WTC11 (cell line): ENCODE data around the gene LGR6. TPM values are rescaled to one million over a fixed set of nuclear protein-coding genes. Genes with fewer than 3 reads are reported as not detected.
A peak's percentile ranks its signal among the peaks of the same experiment; 100 is the strongest.

ENCODE experiments used
- ATAC-seq: fragments of 200-7000 bp; cut with Tn5 transposase; 2 replicates; pipeline ENCODE4 v1.10.0; 2021; ENCODE audit warnings: mild to moderate bottlenecking, moderate library complexity
- Bru-seq: library from RNA; stranded (reverse); fragments of 400-500 nt; gene quantifications from one replicate; lab custom pipeline; 2021; lab: Mats Ljungman, UMichigan
- CTCF ChIA-PET: fragments of 300-600 bp; sonication (Branson Sonifier 250); formaldehyde crosslinking; loops from one replicate; lab custom pipeline; 2021; ENCODE audit warnings: antibody characterized with exemption; lab: Charles Lee
- POLR2A ChIA-PET: fragments of 350-600 bp; sonication (Branson Sonifier 250); formaldehyde crosslinking; loops from one replicate; lab custom pipeline; 2021; ENCODE audit warnings: antibody characterized with exemption; lab: Charles Lee
- DNase-seq: peaks from one replicate; pipeline ENCODE4 v3.0.0; 2021; ENCODE audit warnings: low spot score
- H3K27ac Mint-ChIP-seq: 2 replicates; pipeline ENCODE4 v1.8.0; 2021; ENCODE audit warnings: mixed read lengths
- H3K27me3 Mint-ChIP-seq: 2 replicates; pipeline ENCODE4 v1.8.0; 2021; ENCODE audit warnings: low read depth, mild to moderate bottlenecking, moderate library complexity, mixed read lengths
- H3K36me3 Mint-ChIP-seq: 2 replicates; pipeline ENCODE4 v1.8.0; 2021; ENCODE audit warnings: mixed read lengths
- H3K4me1 Mint-ChIP-seq: 2 replicates; pipeline ENCODE4 v1.8.0; 2022; ENCODE audit warnings: mixed read lengths
- H3K4me3 Mint-ChIP-seq: 2 replicates; pipeline ENCODE4 v1.8.0; 2021; ENCODE audit warnings: mild to moderate bottlenecking, moderate library complexity, mixed read lengths
- H3K9me3 Mint-ChIP-seq: 2 replicates; pipeline ENCODE4 v1.8.0; 2021; ENCODE audit warnings: mixed read lengths
- FOXK1 ChIP-seq: sonication (generic); formaldehyde crosslinking; IDR thresholded peaks from 2 replicates; pipeline ENCODE4 v1.8.0; 2022; ENCODE audit warnings: mild to moderate bottlenecking, moderate library complexity, missing genetic modification reagents
- FOXP1 ChIP-seq: sonication (generic); formaldehyde crosslinking; IDR thresholded peaks from 2 replicates; pipeline ENCODE4 v1.8.0; 2022; ENCODE audit warnings: missing genetic modification reagents, mild to moderate bottlenecking, moderate library complexity, borderline replicate concordance
- HMGA2 ChIP-seq: fragments of 250-450 bp; sonication (Bioruptor Pico); IDR thresholded peaks from 2 replicates; pipeline ENCODE4 v1.4.0; 2021; ENCODE audit warnings: mild to moderate bottlenecking, moderate library complexity
- HMGXB4 ChIP-seq: sonication (generic); formaldehyde crosslinking; IDR thresholded peaks from 2 replicates; pipeline ENCODE4 v1.8.1; 2023; ENCODE audit warnings: mild to moderate bottlenecking, moderate library complexity, missing genetic modification reagents
- IRF1 ChIP-seq: sonication (generic); formaldehyde crosslinking; IDR thresholded peaks from 2 replicates; pipeline ENCODE4 v1.8.0; 2023; ENCODE audit warnings: missing genetic modification reagents
- KAT7 ChIP-seq: sonication (generic); formaldehyde crosslinking; IDR thresholded peaks from 2 replicates; pipeline ENCODE4 v1.8.1; 2023; ENCODE audit warnings: missing genetic modification reagents, mild to moderate bottlenecking, borderline replicate concordance
- NR1H2 ChIP-seq: sonication (generic); formaldehyde crosslinking; IDR thresholded peaks from 2 replicates; pipeline ENCODE4 v1.9.0; 2021; ENCODE audit warnings: mild to moderate bottlenecking, moderate library complexity, missing genetic modification reagents
- SP1 ChIP-seq: sonication (generic); formaldehyde crosslinking; conservative IDR thresholded peaks from 2 replicates; pipeline ENCODE4 v1.8.1; 2022; ENCODE audit warnings: missing genetic modification reagents
- TP53 ChIP-seq: sonication (generic); formaldehyde crosslinking; IDR thresholded peaks from 2 replicates; pipeline ENCODE4 v1.8.1; 2023; ENCODE audit warnings: mild to moderate bottlenecking, missing genetic modification reagents
- ZNF138 ChIP-seq: sonication (generic); formaldehyde crosslinking; conservative IDR thresholded peaks from 2 replicates; pipeline ENCODE4 v1.8.1; 2022; ENCODE audit warnings: mild to moderate bottlenecking, moderate library complexity, missing genetic modification reagents
- ZNF232 ChIP-seq: sonication (generic); formaldehyde crosslinking; IDR thresholded peaks from 2 replicates; pipeline ENCODE4 v1.8.0; 2022; ENCODE audit warnings: mild to moderate bottlenecking, missing genetic modification reagents
- ZNF423 ChIP-seq: fragments of 250-450 bp; sonication (Bioruptor Pico); IDR thresholded peaks from 2 replicates; pipeline ENCODE4 v2.1.2; 2022; ENCODE audit warnings: mild to moderate bottlenecking, moderate library complexity
- long read RNA-seq, 3 experiments: library from RNA in 1 of 3; library from capped mRNA in 1 of 3; library from polyadenylated mRNA in 1 of 3; unstranded in 2 of 3; stranded (forward) in 1 of 3; transcript quantifications; one replicate each; pipeline ENCODE4 v2.0.0, GENCODE V29; 2021
- total RNA-seq: library from RNA; stranded (reverse); gene quantifications from 3 replicates; pipeline ENCODE4 v1.2.3, GENCODE V29; 2021
- TF ChIP-seq, protein P1 (sequence below): sonication (generic); formaldehyde crosslinking; IDR thresholded peaks from 2 replicates; pipeline ENCODE4 v1.8.0; 2023; ENCODE audit warnings: mild to moderate bottlenecking, missing genetic modification reagents
- TF ChIP-seq, protein P2 (sequence below): sonication (generic); formaldehyde crosslinking; IDR thresholded peaks from 2 replicates; pipeline ENCODE4 v1.8.0; 2022; ENCODE audit warnings: mild to moderate bottlenecking, missing genetic modification reagents
- TF ChIP-seq, protein P3 (sequence below): fragments of 200-600 bp; IDR thresholded peaks from 2 replicates; pipeline ENCODE4 v1.8.0; 2022; ENCODE audit warnings: antibody characterized with exemption

LGR6 gene, protein sequence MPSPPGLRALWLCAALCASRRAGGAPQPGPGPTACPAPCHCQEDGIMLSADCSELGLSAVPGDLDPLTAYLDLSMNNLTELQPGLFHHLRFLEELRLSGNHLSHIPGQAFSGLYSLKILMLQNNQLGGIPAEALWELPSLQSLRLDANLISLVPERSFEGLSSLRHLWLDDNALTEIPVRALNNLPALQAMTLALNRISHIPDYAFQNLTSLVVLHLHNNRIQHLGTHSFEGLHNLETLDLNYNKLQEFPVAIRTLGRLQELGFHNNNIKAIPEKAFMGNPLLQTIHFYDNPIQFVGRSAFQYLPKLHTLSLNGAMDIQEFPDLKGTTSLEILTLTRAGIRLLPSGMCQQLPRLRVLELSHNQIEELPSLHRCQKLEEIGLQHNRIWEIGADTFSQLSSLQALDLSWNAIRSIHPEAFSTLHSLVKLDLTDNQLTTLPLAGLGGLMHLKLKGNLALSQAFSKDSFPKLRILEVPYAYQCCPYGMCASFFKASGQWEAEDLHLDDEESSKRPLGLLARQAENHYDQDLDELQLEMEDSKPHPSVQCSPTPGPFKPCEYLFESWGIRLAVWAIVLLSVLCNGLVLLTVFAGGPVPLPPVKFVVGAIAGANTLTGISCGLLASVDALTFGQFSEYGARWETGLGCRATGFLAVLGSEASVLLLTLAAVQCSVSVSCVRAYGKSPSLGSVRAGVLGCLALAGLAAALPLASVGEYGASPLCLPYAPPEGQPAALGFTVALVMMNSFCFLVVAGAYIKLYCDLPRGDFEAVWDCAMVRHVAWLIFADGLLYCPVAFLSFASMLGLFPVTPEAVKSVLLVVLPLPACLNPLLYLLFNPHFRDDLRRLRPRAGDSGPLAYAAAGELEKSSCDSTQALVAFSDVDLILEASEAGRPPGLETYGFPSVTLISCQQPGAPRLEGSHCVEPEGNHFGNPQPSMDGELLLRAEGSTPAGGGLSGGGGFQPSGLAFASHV
- 0.78 to 1.1 TPM (median 1.1 TPM) in 3 replicates for total RNA-seq
- Bru-seq, nascent RNA: percentile 18 among the genes with signal in this experiment
- long read RNA-seq, experiment 1, partial matches to known transcripts: 0 of 2 reads
- long read RNA-seq, experiment 1, other reads (novel, unspliced or antisense): 2 of 2 reads
- long read RNA-seq, experiment 2, partial matches to known transcripts: 1 of 1 reads
- long read RNA-seq, experiment 2, other reads (novel, unspliced or antisense): 0 of 1 reads
- long read RNA-seq, experiment 3, partial matches to known transcripts: 0 of 1 reads
- long read RNA-seq, experiment 3, other reads (novel, unspliced or antisense): 1 of 1 reads

DNA sequence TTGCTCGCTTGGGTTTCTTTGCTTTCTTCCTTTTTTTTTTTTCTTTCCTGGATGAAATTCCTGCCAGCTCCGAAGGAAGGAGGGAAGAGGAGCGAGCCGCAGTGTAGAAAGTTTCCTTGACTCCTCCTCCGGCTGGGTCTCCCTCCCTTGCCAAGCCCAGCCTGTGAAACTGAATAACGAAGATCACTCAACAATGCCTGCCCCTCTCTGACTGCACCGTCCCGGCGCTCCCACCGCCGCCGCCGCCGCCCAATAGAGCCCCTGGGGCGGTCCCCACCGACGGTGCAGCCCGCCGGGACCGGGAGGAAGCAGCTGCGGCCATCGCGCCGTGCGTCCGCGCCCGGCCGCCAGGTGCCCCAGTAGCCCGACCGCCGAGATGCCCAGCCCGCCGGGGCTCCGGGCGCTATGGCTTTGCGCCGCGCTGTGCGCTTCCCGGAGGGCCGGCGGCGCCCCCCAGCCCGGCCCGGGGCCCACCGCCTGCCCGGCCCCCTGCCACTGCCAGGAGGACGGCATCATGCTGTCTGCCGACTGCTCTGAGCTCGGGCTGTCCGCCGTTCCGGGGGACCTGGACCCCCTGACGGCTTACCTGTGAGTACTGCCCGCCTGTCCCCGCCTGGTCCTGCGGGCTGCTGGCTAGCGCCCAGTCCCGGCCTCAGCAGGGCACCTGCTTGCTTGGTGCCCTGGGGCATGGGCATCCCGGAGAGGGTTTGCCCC lies at the start of gene LGR6:
Gene LGR6, plus strand, starts transcription at position 186 of the 714 bp plus-strand sequence. Its CDS starts 191 bp downstream, at position 377.
- Mint-ChIP-seq H3K4me3 (peak within 1 kb of the TSS; percentile 77), H3K27me3 (peaks cover 38% of the 10 kb centered on the region), H3K27ac (no peak within 1 kb of the TSS), H3K4me1 (peaks cover 3% of the 10 kb centered on the region), H3K36me3 (no peaks in the 10 kb centered on the region), H3K9me3 (no peaks in the 10 kb centered on the region)
- ATAC-seq (peak; percentile 19), DNase-seq (peak; percentile 47)
- TF ChIP-seq ZNF423 (CRISPR knock-in tag): peak; percentile 50; the same call in 1 of the 2 replicates
- TF ChIP-seq ZNF138 (CRISPR knock-in tag): no peak
- TF ChIP-seq HMGA2 (CRISPR knock-in tag): no peak
- ChIA-PET POLR2A (interaction anchor here (0.7 kb wide), 1 partner anchor 14 kb away, joined by 3 read pairs; no protein-coding TSS in a partner anchor), CTCF (interaction anchor here (0.8 to 5.0 kb wide), 33 partner anchors 9 to 526 kb away, joined by 3 to 52 read pairs (median 7); partner anchors contain the start of gene PPP1R12B)

DNA sequence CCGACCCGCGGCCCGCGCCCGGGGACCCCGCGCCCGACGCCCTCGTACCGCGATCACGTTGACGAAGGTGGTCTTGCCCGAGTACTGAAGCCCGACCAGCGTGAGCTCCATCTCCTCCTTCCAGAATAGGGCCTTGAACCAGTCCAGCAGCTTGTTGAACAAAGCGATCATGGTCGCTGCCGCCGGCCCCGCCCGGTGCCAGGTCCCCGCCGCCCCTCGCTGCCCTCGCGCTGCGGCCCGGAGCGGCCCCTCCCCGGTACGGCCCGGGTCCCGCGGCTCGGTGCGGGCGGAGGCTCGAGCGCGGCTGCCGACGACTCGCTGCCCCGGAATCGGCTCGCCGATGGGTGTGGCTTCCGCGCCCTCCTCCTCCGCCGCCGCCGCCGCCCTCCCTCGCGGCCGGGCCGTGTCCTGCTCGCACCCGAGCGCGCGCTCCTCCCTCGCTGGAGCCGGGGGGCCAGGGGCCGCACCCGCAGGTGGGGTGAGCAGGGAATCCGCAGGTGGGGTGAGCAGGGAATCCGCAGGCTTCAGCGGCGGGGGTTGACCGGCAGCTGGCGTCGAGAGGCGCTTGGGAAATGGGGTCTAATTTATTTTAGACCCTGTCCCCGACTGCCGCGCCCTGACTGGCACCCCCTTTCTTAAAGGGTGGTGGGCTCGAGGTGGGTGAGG lies 49.1 kb upstream of the LGR6 start, which contains the start of gene ARL8A:
Gene ARL8A, minus strand, starts transcription at position 336 of the 666 bp plus-strand sequence. Its CDS starts 165 bp downstream, at position 171.
- DNase-seq (peak; percentile 73), ATAC-seq (peak; percentile 50)
- Mint-ChIP-seq H3K36me3 (no peaks in the 10 kb centered on the region), H3K27me3 (peaks cover 7% of the 10 kb centered on the region)
- 0 out of 2 replicates have a peak, but pooled peaks have one; percentile 17 for TF ChIP-seq FOXK1 (CRISPR knock-in tag)
- TF ChIP-seq TP53 (CRISPR knock-in tag): 0 out of 2 replicates have a peak, but pooled peaks have one; percentile 16
- TF ChIP-seq, protein P1, sequence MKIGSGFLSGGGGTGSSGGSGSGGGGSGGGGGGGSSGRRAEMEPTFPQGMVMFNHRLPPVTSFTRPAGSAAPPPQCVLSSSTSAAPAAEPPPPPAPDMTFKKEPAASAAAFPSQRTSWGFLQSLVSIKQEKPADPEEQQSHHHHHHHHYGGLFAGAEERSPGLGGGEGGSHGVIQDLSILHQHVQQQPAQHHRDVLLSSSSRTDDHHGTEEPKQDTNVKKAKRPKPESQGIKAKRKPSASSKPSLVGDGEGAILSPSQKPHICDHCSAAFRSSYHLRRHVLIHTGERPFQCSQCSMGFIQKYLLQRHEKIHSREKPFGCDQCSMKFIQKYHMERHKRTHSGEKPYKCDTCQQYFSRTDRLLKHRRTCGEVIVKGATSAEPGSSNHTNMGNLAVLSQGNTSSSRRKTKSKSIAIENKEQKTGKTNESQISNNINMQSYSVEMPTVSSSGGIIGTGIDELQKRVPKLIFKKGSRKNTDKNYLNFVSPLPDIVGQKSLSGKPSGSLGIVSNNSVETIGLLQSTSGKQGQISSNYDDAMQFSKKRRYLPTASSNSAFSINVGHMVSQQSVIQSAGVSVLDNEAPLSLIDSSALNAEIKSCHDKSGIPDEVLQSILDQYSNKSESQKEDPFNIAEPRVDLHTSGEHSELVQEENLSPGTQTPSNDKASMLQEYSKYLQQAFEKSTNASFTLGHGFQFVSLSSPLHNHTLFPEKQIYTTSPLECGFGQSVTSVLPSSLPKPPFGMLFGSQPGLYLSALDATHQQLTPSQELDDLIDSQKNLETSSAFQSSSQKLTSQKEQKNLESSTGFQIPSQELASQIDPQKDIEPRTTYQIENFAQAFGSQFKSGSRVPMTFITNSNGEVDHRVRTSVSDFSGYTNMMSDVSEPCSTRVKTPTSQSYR (CRISPR knock-in tag): peak; percentile 24; the same call in 1 of the 2 replicates
- no peak for TF ChIP-seq NR1H2 (CRISPR knock-in tag)
- TF ChIP-seq ZNF423 (CRISPR knock-in tag): peak; percentile 71
- peak; percentile 60 for TF ChIP-seq FOXP1 (CRISPR knock-in tag)
- 0 out of 2 replicates have a peak, but pooled peaks have one; percentile 80 for TF ChIP-seq KAT7 (CRISPR knock-in tag)
- 0 out of 2 replicates have a peak, but pooled peaks have one; percentile 57 for TF ChIP-seq HMGXB4 (CRISPR knock-in tag)
- peak; percentile 49 for TF ChIP-seq SP1
- TF ChIP-seq, protein P2, sequence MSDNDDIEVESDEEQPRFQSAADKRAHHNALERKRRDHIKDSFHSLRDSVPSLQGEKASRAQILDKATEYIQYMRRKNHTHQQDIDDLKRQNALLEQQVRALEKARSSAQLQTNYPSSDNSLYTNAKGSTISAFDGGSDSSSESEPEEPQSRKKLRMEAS (CRISPR knock-in tag): peak; percentile 44; the same call in 1 of the 2 replicates
- TF ChIP-seq, protein P3, sequence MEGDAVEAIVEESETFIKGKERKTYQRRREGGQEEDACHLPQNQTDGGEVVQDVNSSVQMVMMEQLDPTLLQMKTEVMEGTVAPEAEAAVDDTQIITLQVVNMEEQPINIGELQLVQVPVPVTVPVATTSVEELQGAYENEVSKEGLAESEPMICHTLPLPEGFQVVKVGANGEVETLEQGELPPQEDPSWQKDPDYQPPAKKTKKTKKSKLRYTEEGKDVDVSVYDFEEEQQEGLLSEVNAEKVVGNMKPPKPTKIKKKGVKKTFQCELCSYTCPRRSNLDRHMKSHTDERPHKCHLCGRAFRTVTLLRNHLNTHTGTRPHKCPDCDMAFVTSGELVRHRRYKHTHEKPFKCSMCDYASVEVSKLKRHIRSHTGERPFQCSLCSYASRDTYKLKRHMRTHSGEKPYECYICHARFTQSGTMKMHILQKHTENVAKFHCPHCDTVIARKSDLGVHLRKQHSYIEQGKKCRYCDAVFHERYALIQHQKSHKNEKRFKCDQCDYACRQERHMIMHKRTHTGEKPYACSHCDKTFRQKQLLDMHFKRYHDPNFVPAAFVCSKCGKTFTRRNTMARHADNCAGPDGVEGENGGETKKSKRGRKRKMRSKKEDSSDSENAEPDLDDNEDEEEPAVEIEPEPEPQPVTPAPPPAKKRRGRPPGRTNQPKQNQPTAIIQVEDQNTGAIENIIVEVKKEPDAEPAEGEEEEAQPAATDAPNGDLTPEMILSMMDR: no peak
- TF ChIP-seq ZNF232: peak; percentile 75; the same call in 1 of the 2 replicates
- no peak for TF ChIP-seq IRF1
- TF ChIP-seq, all 79 proteins: peak for 10
- H3K9me3 Mint-ChIP-seq: no peaks in the 10 kb centered on the region
- peak within 1 kb of the TSS; percentile 71 for H3K27ac Mint-ChIP-seq
- ChIA-PET POLR2A (interaction anchor here (1.4 kb wide), 1 partner anchor 10 kb away, joined by 6 read pairs; no protein-coding TSS in a partner anchor), CTCF (interaction anchor here (0.7 to 2.4 kb wide), 3 partner anchors 9 to 136 kb away, joined by 3 to 26 read pairs (median 9); no protein-coding TSS in a partner anchor)
- H3K4me3 Mint-ChIP-seq: peak within 1 kb of the TSS; percentile 83
- peaks cover 16% of the 10 kb centered on the region for H3K4me1 Mint-ChIP-seq
